Choroid plexus epithelial cell (primary cell): Measurements from ENCODE around the gene USP6NL.

Experiments
- DNase-seq: peaks from one replicate; pipeline ENCODE4 v3.0.0-alpha.2; 2010; ENCODE audit warnings: low read depth
- H3K4me3 ChIP-seq: 2 replicates; pipeline ENCODE4 v1.5.1; 2011; ENCODE audit warnings: low read depth, mild to moderate bottlenecking, control low read depth, low read length, moderate library complexity
- CTCF ChIP-seq: conservative IDR thresholded peaks from 2 replicates; pipeline ENCODE4 v1.5.1; 2011; ENCODE audit warnings: low read depth, mild to moderate bottlenecking, control low read depth, inconsistent platforms, low read length, moderate library complexity

The USP6NL gene

GRCh38 chr10:11555556-11555955, 55.9 kb downstream of the USP6NL start:
- no peak for TF ChIP-seq CTCF
- H3K4me3 ChIP-seq = no peak overlapping the region
- DNase-seq = no peak

- H3K4me3 ChIP-seq = no peak overlapping the region
- no peak for DNase-seq
- TF ChIP-seq CTCF = no peak
Measured at GRCh38 chr10:11553773-11554381, 57.6 kb downstream of the USP6NL start.

- peak; percentile 93 for DNase-seq
- TF ChIP-seq CTCF = no peak
- no peak overlapping the region for H3K4me3 ChIP-seq
Measured at GRCh38 chr10:11551916-11552602, 59.4 kb downstream of the USP6NL start.

- no peak overlapping the region for H3K4me3 ChIP-seq
- no peak for DNase-seq
- TF ChIP-seq CTCF = no peak
Measured at GRCh38 chr10:11551104-11551503, 60.3 kb downstream of the USP6NL start.

- no peak overlapping the region for H3K4me3 ChIP-seq
- DNase-seq = no peak
- no peak for TF ChIP-seq CTCF
Measured at GRCh38 chr10:11548768-11549099, 62.7 kb downstream of the USP6NL start.

- TF ChIP-seq CTCF = no peak
- H3K4me3 ChIP-seq = no peak overlapping the region
- DNase-seq = no peak
Measured at GRCh38 chr10:11548065-11548767, 63.2 kb downstream of the USP6NL start.
